PC-3 (cell line): ENCODE data around the gene HCAR3. TPM values are rescaled to one million over a fixed set of nuclear protein-coding genes. Genes with fewer than 3 reads are reported as not detected.

Experiments
- ATAC-seq: fragments of 200-7000 bp; cut with Tn5 transposase; 2 replicates; pipeline ENCODE4 v1.9.1; 2020; ENCODE audit warnings: mild to moderate bottlenecking, moderate library complexity
- BruUV-seq: library from RNA; stranded (reverse); fragments of 400-500 nt; replicated peaks from 2 replicates; lab custom pipeline; 2021; lab: Mats Ljungman, UMichigan
- CTCF ChIA-PET: fragments of 300-600 bp; sonication (Branson Sonifier 250); formaldehyde crosslinking; loops from one replicate; lab custom pipeline; 2022; ENCODE audit warnings: antibody characterized with exemption; lab: Charles Lee
- POLR2A ChIA-PET: fragments of 300-600 bp; sonication (Branson Sonifier 250); formaldehyde crosslinking; loops from one replicate; lab custom pipeline; 2022; ENCODE audit warnings: antibody characterized with exemption; ENCODE audit not compliant: unreplicated experiment; lab: Charles Lee
- DNase-seq: peaks from one replicate; pipeline ENCODE4 v3.0.0-alpha.2; 2015
- H2AFZ ChIP-seq: fragments of 300-600 bp; sonication (generic); 2 replicates; pipeline ENCODE4 v1.6.0; 2016; ENCODE audit warnings: antibody characterized with exemption, low read length
- H3F3A ChIP-seq: fragments of 300-600 bp; sonication (generic); one replicate; pipeline ENCODE4 v1.6.0; 2017; ENCODE audit warnings: antibody characterized with exemption, low read length, control low read depth, mild to moderate bottlenecking; ENCODE audit not compliant: unreplicated experiment
- H3K27ac ChIP-seq: fragments of 300-600 bp; sonication (generic); 2 replicates; pipeline ENCODE4 v1.5.1; 2016; ENCODE audit warnings: mild to moderate bottlenecking, low read length
- H3K27me3 ChIP-seq: fragments of 300-600 bp; sonication (generic); 2 replicates; pipeline ENCODE4 v1.6.1; 2016; ENCODE audit warnings: low read length, mixed read lengths
- H3K36me3 ChIP-seq: fragments of 300-600 bp; sonication (generic); 2 replicates; pipeline ENCODE4 v1.6.1; 2016; ENCODE audit warnings: low read depth, mixed run types, low read length, mixed read lengths
- H3K4me1 ChIP-seq: fragments of 300-600 bp; sonication (generic); 2 replicates; pipeline ENCODE4 v1.5.1; 2016; ENCODE audit warnings: low read length; ENCODE audit not compliant: insufficient read depth
- H3K4me2 ChIP-seq: fragments of 300-600 bp; sonication (generic); 2 replicates; pipeline ENCODE4 v1.6.0; 2016; ENCODE audit warnings: low read length
- H3K4me3 ChIP-seq: fragments of 300-600 bp; sonication (generic); 2 replicates; pipeline ENCODE4 v1.5.1; 2016; ENCODE audit warnings: mild to moderate bottlenecking, low read length, mixed read lengths
- H3K79me2 ChIP-seq: fragments of 300-600 bp; sonication (generic); 2 replicates; pipeline ENCODE4 v1.6.1; 2017; ENCODE audit warnings: low read length, mixed read lengths
- H3K9ac ChIP-seq: fragments of 300-600 bp; sonication (generic); 2 replicates; pipeline ENCODE4 v1.6.0; 2016; ENCODE audit warnings: mild to moderate bottlenecking, low read length
- H3K9me2 ChIP-seq: fragments of 300-600 bp; sonication (generic); replicated peaks from 2 replicates; pipeline ENCODE4 v1.6.1; 2016; ENCODE audit warnings: mixed run types, low read length, mixed read lengths
- H3K9me3 ChIP-seq: fragments of 300-600 bp; sonication (generic); 2 replicates; pipeline ENCODE4 v1.6.1; 2016; ENCODE audit warnings: low read length, mixed read lengths
- H4K20me1 ChIP-seq: fragments of 300-600 bp; sonication (generic); 2 replicates; pipeline ENCODE4 v1.6.1; 2016; ENCODE audit warnings: low read length, mixed read lengths
- EZH2 ChIP-seq: fragments of 300-600 bp; sonication (generic); IDR thresholded peaks from one replicate; pipeline ENCODE4 v1.6.1; 2017; ENCODE audit warnings: antibody characterized with exemption, mild to moderate bottlenecking, low read length; ENCODE audit not compliant: unreplicated experiment
- EZH2phosphoT487 ChIP-seq: fragments of 300-600 bp; sonication (generic); IDR thresholded peaks from 2 replicates; pipeline ENCODE4 v1.6.1; 2018; ENCODE audit warnings: mild to moderate bottlenecking, antibody characterized with exemption, low read length, borderline replicate concordance
- intact Hi-C: fragments of 100-400 bp; cut with micrococcal nuclease; formaldehyde crosslinking; loops from 2 replicates; pipeline ENCODE4 v1.9.0; 2023
- total RNA-seq: library from RNA; depleted of rRNA; stranded (reverse); fragments of >200 nt; gene quantifications from 2 replicates; pipeline ENCODE4 v1.2.3, GENCODE V29; 2014
- TF ChIP-seq, protein P1 (sequence below): fragments of 300-600 bp; sonication (generic); conservative IDR thresholded peaks from 2 replicates; pipeline ENCODE4 v1.5.1; 2017; ENCODE audit warnings: antibody characterized with exemption, low read depth, mild to moderate bottlenecking, low read length

The HCAR3 gene
- total RNA-seq, 1 experiment from 2014 or later, result not detected

DNA sequence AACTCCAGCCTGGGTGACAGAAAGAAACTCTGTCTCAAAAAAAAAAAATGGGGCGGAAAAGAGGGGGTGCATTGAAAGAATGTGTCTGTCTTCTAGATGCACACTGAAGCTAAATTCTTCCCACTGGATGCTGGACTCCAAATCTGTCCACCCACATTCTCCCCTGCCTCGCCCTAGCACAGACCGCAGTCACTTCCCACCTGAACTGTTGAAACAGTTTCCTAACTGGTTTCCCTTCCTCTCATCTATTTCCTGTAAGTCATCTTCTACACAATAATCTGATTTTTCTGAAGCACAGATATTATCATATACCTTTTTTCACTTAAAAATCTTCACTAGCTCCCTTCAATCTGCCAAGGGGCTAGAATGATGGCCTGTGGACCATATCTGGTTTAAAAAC, 15.6 kb upstream of the HCAR3 start:
- H3K9me2 ChIP-seq, result no peaks in the 10 kb centered on the region
- H3K4me1 ChIP-seq, result peaks cover 33% of the 10 kb centered on the region
- no peak overlapping the region; the same call in 1 of the 2 replicates for H2AFZ ChIP-seq
- intact Hi-C loops, result loop anchor here (5.0 kb wide), 1 partner anchor 95 kb away; no protein-coding TSS in a partner anchor
- H3K27ac ChIP-seq, result no peak overlapping the region
- no peak overlapping the region for H3K9ac ChIP-seq
- TF ChIP-seq EZH2phosphoT487 (no peak), EZH2 (no peak)
- H4K20me1 ChIP-seq, result no peaks in the 10 kb centered on the region
- peaks cover 24% of the 10 kb centered on the region for H3K79me2 ChIP-seq
- no peaks in the 10 kb centered on the region for H3K27me3 ChIP-seq
- BruUV-seq, result no TSS peak
- no peak overlapping the region for H3K4me3 ChIP-seq
- no peaks in the 10 kb centered on the region for H3K36me3 ChIP-seq
- CTCF ChIA-PET, result no interaction called here
- H3K4me2 ChIP-seq, result no peak overlapping the region
- no peaks in the 10 kb centered on the region for H3K9me3 ChIP-seq
- no peaks in the 10 kb centered on the region for H3F3A ChIP-seq
- POLR2A ChIA-PET, result no interaction called here
- ATAC-seq (no peak), DNase-seq (peak; percentile 33)

DNA sequence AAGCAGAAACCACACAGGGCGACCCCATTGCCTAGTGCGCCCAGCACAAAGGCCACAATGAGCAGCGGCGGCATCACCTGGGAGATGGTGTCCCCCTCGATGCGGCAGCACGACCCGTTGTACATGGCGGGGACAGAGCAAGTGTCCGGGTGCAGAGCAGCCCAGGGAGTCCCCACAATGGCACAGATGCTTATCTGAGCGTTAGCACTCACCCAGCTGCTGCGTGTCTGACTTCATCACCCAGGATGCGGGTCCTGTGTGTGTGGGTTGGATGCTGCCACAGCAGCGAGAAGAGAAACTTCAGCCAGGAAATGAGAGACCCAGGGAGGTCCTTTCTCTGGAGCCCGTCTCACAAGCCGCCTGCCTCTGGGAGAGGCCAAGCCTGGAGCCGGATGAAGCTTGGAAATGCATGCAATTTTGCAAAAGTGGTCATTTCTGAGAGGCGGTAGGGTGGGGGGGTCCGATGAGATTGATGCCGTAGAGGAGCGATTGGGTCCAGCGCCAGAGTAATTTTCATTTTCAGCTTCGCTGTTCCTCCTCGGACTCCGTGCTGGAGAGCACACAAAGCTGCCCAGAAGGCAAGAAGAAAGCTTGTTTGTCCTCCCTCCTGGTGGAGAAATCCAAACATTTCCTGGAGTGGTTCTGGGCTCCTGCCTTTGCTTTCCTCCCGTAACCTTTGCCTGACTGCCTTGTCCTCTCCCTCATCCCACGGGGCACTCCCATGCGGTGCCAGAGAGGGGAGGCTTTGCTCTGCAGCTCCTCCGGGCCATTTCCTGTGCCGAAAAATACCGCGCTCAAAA, 13.8 kb upstream of the HCAR3 start, which contains the start of gene HCAR1:
HCAR1 (minus strand) TSS at position 630 of the 800 bp plus-strand sequence; CDS start at position 125, 505 bp downstream.
- POLR2A ChIA-PET, result interaction anchor here (0.6 kb wide), 1 partner anchor 229 kb away, joined by 5 read pairs; the partner anchor contains the start of gene ZCCHC8
- DNase-seq (peak; percentile 66), ATAC-seq (peak; percentile 61)
- CTCF ChIA-PET, result interaction anchor here (0.6 to 1.0 kb wide), 2 partner anchors 89 to 92 kb away, joined by 4 to 10 read pairs; no protein-coding TSS in a partner anchor
- BruUV-seq, result TSS peak; percentile 42
- Histone ChIP-seq H3K27me3 (no peaks in the 10 kb centered on the region), H2AFZ (peak within 1 kb of the TSS; percentile 91), H3K4me1 (peaks cover 47% of the 10 kb centered on the region), H3F3A (no peaks in the 10 kb centered on the region), H3K9me3 (no peaks in the 10 kb centered on the region), H3K4me2 (peak within 1 kb of the TSS; percentile 82), H3K4me3 (peak within 1 kb of the TSS; percentile 69), H3K9me2 (no peaks in the 10 kb centered on the region), H3K27ac (peak within 1 kb of the TSS; percentile 58), H4K20me1 (no peaks in the 10 kb centered on the region), H3K36me3 (no peaks in the 10 kb centered on the region), H3K9ac (peak within 1 kb of the TSS; percentile 69), H3K79me2 (peaks cover 24% of the 10 kb centered on the region)
- TF ChIP-seq, protein P1, sequence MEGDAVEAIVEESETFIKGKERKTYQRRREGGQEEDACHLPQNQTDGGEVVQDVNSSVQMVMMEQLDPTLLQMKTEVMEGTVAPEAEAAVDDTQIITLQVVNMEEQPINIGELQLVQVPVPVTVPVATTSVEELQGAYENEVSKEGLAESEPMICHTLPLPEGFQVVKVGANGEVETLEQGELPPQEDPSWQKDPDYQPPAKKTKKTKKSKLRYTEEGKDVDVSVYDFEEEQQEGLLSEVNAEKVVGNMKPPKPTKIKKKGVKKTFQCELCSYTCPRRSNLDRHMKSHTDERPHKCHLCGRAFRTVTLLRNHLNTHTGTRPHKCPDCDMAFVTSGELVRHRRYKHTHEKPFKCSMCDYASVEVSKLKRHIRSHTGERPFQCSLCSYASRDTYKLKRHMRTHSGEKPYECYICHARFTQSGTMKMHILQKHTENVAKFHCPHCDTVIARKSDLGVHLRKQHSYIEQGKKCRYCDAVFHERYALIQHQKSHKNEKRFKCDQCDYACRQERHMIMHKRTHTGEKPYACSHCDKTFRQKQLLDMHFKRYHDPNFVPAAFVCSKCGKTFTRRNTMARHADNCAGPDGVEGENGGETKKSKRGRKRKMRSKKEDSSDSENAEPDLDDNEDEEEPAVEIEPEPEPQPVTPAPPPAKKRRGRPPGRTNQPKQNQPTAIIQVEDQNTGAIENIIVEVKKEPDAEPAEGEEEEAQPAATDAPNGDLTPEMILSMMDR, result no peak
- intact Hi-C loops, result loop anchor here (5.0 kb wide), 1 partner anchor 93 kb away; no protein-coding TSS in a partner anchor

DNA sequence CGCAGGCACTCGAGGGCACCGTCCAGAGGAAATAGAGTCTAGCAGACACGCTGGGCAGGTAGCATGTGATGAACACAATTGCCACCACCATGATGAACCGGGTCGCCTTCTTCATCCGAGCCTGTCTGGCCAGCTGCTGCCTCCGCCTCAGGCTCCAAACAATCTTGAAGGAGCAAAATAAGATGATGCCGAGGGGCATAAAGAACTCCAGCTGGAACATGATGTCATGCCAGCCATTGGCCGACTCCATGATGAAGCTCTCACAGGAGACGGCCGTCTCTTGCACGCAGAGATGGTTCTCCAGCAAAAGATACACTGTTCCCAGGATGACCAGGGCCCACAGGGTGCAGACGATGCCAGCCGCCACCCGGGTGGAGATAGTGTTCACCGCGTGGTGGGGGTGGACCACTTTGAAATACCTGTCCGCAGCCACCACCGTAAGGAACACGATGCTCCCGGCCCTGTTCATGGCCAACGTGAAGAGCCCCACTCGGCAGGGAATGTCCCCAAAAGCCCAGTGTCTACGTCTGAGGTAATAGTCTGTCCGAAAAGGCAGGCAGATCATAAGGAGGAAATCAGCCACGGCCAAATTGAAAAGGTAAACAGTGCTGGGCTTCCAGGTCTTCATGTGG, 13.1 kb upstream of the HCAR3 start:
- no peak for DNase-seq
- POLR2A ChIA-PET, result no interaction called here
- peak overlapping the region; percentile 91 for H2AFZ ChIP-seq
- ATAC-seq, result no peak; the same call in 1 of the 2 replicates
- H3F3A ChIP-seq, result no peaks in the 10 kb centered on the region
- intact Hi-C loops, result loop anchor here (5.0 kb wide), 2 partner anchors 52 to 92 kb away; no protein-coding TSS in a partner anchor
- peak overlapping the region; percentile 69 for H3K9ac ChIP-seq
- no peaks in the 10 kb centered on the region for H4K20me1 ChIP-seq
- H3K9me2 ChIP-seq, result no peaks in the 10 kb centered on the region
- peak overlapping the region; percentile 69 for H3K4me3 ChIP-seq
- H3K4me2 ChIP-seq, result peak overlapping the region; percentile 82
- H3K36me3 ChIP-seq, result no peaks in the 10 kb centered on the region
- CTCF ChIA-PET, result no interaction called here
- no peaks in the 10 kb centered on the region for H3K27me3 ChIP-seq
- H3K4me1 ChIP-seq, result peaks cover 52% of the 10 kb centered on the region
- peak overlapping the region; percentile 58; the same call in 1 of the 2 replicates for H3K27ac ChIP-seq
- peaks cover 24% of the 10 kb centered on the region for H3K79me2 ChIP-seq
- BruUV-seq, result no TSS peak
- H3K9me3 ChIP-seq, result no peaks in the 10 kb centered on the region
- TF ChIP-seq EZH2, result no peak
- TF ChIP-seq, protein P1, result no peak
